ENCODE measurements around the gene PTPN7. TPM values are rescaled to one million over a fixed set of nuclear protein-coding genes. Genes with fewer than 3 reads are reported as not detected.

PTPN7 gene
- total RNA-seq, 1 donor from 2014 or later: not detected

Other genes with a start within 250 kb of the PTPN7 start
- 0.41 and 0.62 TPM in 2 replicates for gene LMOD1, start 214.1 kb downstream of the PTPN7 start, total RNA-seq
- gene TIMM17A, start 205.1 kb downstream of the PTPN7 start, total RNA-seq: 43.5 and 49.5 TPM in 2 replicates
- 54.7 and 59.5 TPM in 2 replicates for gene RNPEP, start 178.0 kb downstream of the PTPN7 start, total RNA-seq
- 71.9 and 74.3 TPM in 2 replicates for gene ELF3, start 150.0 kb downstream of the PTPN7 start, total RNA-seq
- 0.04 TPM in 1 of 2 replicates, not detected in the other for gene GPR37L1, start 37.7 kb downstream of the PTPN7 start, total RNA-seq
- 43.7 and 57.2 TPM in 2 replicates for gene ARL8A, start 15.9 kb downstream of the PTPN7 start, total RNA-seq
- 0.47 and 0.50 TPM in 2 replicates for gene LGR6, start 33.2 kb upstream of the PTPN7 start, total RNA-seq
- gene UBE2T, start 181.3 kb upstream of the PTPN7 start, total RNA-seq: 25.5 and 30.6 TPM in 2 replicates
- gene PPP1R12B, start 188.1 kb upstream of the PTPN7 start, total RNA-seq: 41.1 and 44.9 TPM in 2 replicates

All from progenitor cell of endocrine pancreas (in vitro differentiated cells).